ENCODE results near the gene DOCK1. TPM values are rescaled to one million over a fixed set of nuclear protein-coding genes. Genes with fewer than 3 reads are reported as not detected.
"Not testable (repeated sequence)": the region's sequence is repeated elsewhere in the genome, so short reads cannot be mapped to it uniquely, and the experiment has no call there.

DOCK1 gene
- total and polyA plus RNA-seq, 7 experiments from 2014 or later, result 0.11 to 1.2 (median 0.34) TPM; not detected in 2

- POLR2A ChIA-PET, result no interaction called here
- H3K27me3 Mint-ChIP-seq, result peaks cover 0 to 20% (median 4%) of the 10 kb centered on the region in 5 donors
- Histone ChIP-seq H3K27me3 (ENCODE audit: control insufficient read depth in 2 of 2, insufficient read depth in 2 of 2, low read length in 2 of 2) (no peaks in the 10 kb centered on the region), H3K27ac (ENCODE audit: low read depth, low read length) (no peak overlapping the region), H3K36me3 (ENCODE audit: control insufficient read depth in 2 of 3, insufficient read depth in 3 of 3, low read length in 3 of 3) (no peaks in the 10 kb centered on the region), H3K4me1 (ENCODE audit: control insufficient read depth in 2 of 2, insufficient read depth in 2 of 2, low read length in 2 of 2) (no peaks in the 10 kb centered on the region), H3K9me3 (ENCODE audit: control insufficient read depth in 2 of 3, low read length in 3 of 3) (no peaks in the 10 kb centered on the region), H3K4me3 (ENCODE audit: low read length) (no peak overlapping the region)
- DNase-seq, result no peak
- H3K36me3 Mint-ChIP-seq, result no peaks in the 10 kb centered on the region
- no peaks in the 10 kb centered on the region for H3K4me1 Mint-ChIP-seq
- no peak overlapping the region for H3K27ac Mint-ChIP-seq
- intact Hi-C loops (cut with micrococcal nuclease), result no loop called here
- CTCF ChIA-PET, result no interaction called here
- H3K4me3 Mint-ChIP-seq, result no peak overlapping the region
- ATAC-seq, result no peak
- H3K9me3 Mint-ChIP-seq, result peaks cover 2 to 21% (median 8%) of the 10 kb centered on the region in 11 donors
Observed at GRCh38 chr10:126876456-126876855, 28.8 kb upstream of the DOCK1 start.

- intact Hi-C loops (cut with micrococcal nuclease), result no loop called here
- CTCF ChIA-PET, result no interaction called here
- no peaks in the 10 kb centered on the region for H3K9me3 ChIP-seq (ENCODE audit: control insufficient read depth in 2 of 3, low read length in 3 of 3)
Observed at GRCh38 chr10:126877390-126877789, 27.8 kb upstream of the DOCK1 start.

GRCh38 chr10:126878594-126878993 lies 26.6 kb upstream of the DOCK1 start:
- CTCF ChIA-PET, result no interaction called here
- Mint-ChIP-seq H3K27me3 (peaks cover 0 to 26% (median 4%) of the 10 kb centered on the region in 5 donors), H3K4me3 (no peak overlapping the region), H3K4me1 (no peaks in the 10 kb centered on the region), H3K36me3 (peaks cover 0 to 3% (median 0%) of the 10 kb centered on the region in 5 donors), H3K27ac (no peak overlapping the region), H3K9me3 (peaks cover 3 to 25% (median 9%) of the 10 kb centered on the region in 11 donors)
- H3K9me3 ChIP-seq (ENCODE audit: control insufficient read depth in 2 of 3, low read length in 3 of 3), result no peaks in the 10 kb centered on the region
- no peak for DNase-seq
- intact Hi-C loops (cut with micrococcal nuclease), result no loop called here
- H3K27me3 ChIP-seq (ENCODE audit: control insufficient read depth in 2 of 2, insufficient read depth in 2 of 2, low read length in 2 of 2), result no peaks in the 10 kb centered on the region
- no peaks in the 10 kb centered on the region for H3K4me1 ChIP-seq (ENCODE audit: control insufficient read depth in 2 of 2, insufficient read depth in 2 of 2, low read length in 2 of 2)
- H3K27ac ChIP-seq (ENCODE audit: low read depth, low read length), result no peak overlapping the region
- H3K36me3 ChIP-seq (ENCODE audit: control insufficient read depth in 2 of 3, insufficient read depth in 3 of 3, low read length in 3 of 3), result no peaks in the 10 kb centered on the region
- POLR2A ChIA-PET, result no interaction called here
- H3K4me3 ChIP-seq (ENCODE audit: low read length), result no peak overlapping the region
- no peak for ATAC-seq

More at GRCh38 chr10:126877390-126877789, 27.8 kb upstream of the DOCK1 start:
- H3K27me3 Mint-ChIP-seq, result peaks cover 0 to 26% (median 4%) of the 10 kb centered on the region in 5 donors
- no peak for ATAC-seq
- peaks cover 0 to 3% (median 0%) of the 10 kb centered on the region in 5 donors for H3K36me3 Mint-ChIP-seq
- DNase-seq, result no peak
- no peak overlapping the region for H3K4me3 Mint-ChIP-seq
- Histone ChIP-seq H3K4me1 (ENCODE audit: control insufficient read depth in 2 of 2, insufficient read depth in 2 of 2, low read length in 2 of 2) (no peaks in the 10 kb centered on the region), H3K27me3 (ENCODE audit: control insufficient read depth in 2 of 2, insufficient read depth in 2 of 2, low read length in 2 of 2) (no peaks in the 10 kb centered on the region), H3K4me3 (ENCODE audit: low read length) (no peak overlapping the region), H3K36me3 (ENCODE audit: control insufficient read depth in 2 of 3, insufficient read depth in 3 of 3, low read length in 3 of 3) (no peaks in the 10 kb centered on the region), H3K27ac (ENCODE audit: low read depth, low read length) (no peak overlapping the region)
- peaks cover 3 to 25% (median 9%) of the 10 kb centered on the region in 11 donors for H3K9me3 Mint-ChIP-seq
- POLR2A ChIA-PET, result no interaction called here
- H3K4me1 Mint-ChIP-seq, result no peaks in the 10 kb centered on the region
- no peak overlapping the region for H3K27ac Mint-ChIP-seq

- Mint-ChIP-seq H3K9me3 (peaks cover 0 to 25% (median 8%) of the 10 kb centered on the region in 11 donors), H3K4me3 (no peak overlapping the region), H3K27ac (no peak overlapping the region), H3K4me1 (no peaks in the 10 kb centered on the region), H3K36me3 (peaks cover 0 to 3% (median 0%) of the 10 kb centered on the region in 5 donors), H3K27me3 (peaks cover 0 to 26% (median 4%) of the 10 kb centered on the region in 5 donors)
- ATAC-seq, result no peak
- CTCF ChIA-PET, result no interaction called here
- no peaks in the 10 kb centered on the region for H3K9me3 ChIP-seq (ENCODE audit: control insufficient read depth in 2 of 3, low read length in 3 of 3)
- POLR2A ChIA-PET, result no interaction called here
- no peak overlapping the region for H3K27ac ChIP-seq (ENCODE audit: low read depth, low read length)
- intact Hi-C loops (cut with micrococcal nuclease), result no loop called here
- H3K36me3 ChIP-seq (ENCODE audit: control insufficient read depth in 2 of 3, insufficient read depth in 3 of 3, low read length in 3 of 3), result no peaks in the 10 kb centered on the region
- no peak overlapping the region for H3K4me3 ChIP-seq (ENCODE audit: low read length)
- H3K27me3 ChIP-seq (ENCODE audit: control insufficient read depth in 2 of 2, insufficient read depth in 2 of 2, low read length in 2 of 2), result no peaks in the 10 kb centered on the region
- no peak for DNase-seq
- no peaks in the 10 kb centered on the region for H3K4me1 ChIP-seq (ENCODE audit: control insufficient read depth in 2 of 2, insufficient read depth in 2 of 2, low read length in 2 of 2)
Observed at GRCh38 chr10:126880926-126881325, 24.3 kb upstream of the DOCK1 start.

- POLR2A ChIA-PET, result not testable (repeated sequence)
- peaks cover 0 to 24% (median 8%) of the 10 kb centered on the region in 11 donors for H3K9me3 Mint-ChIP-seq
Observed at GRCh38 chr10:126882055-126882454, 23.2 kb upstream of the DOCK1 start.

GRCh38 chr10:126888436-126888835 lies 16.8 kb upstream of the DOCK1 start:
- H3K36me3 Mint-ChIP-seq; H3K4me1 Mint-ChIP-seq; H3K27me3 ChIP-seq (ENCODE audit: control insufficient read depth in 2 of 2, insufficient read depth in 2 of 2, low read length in 2 of 2); H3K4me1 ChIP-seq (ENCODE audit: control insufficient read depth in 2 of 2, insufficient read depth in 2 of 2, low read length in 2 of 2); H3K4me3 Mint-ChIP-seq; DNase-seq; intact Hi-C loops (cut with micrococcal nuclease); H3K27me3 Mint-ChIP-seq; ATAC-seq; POLR2A ChIA-PET; H3K9me3 Mint-ChIP-seq; H3K27ac Mint-ChIP-seq; H3K4me3 ChIP-seq (ENCODE audit: low read length); CTCF ChIA-PET; H3K27ac ChIP-seq (ENCODE audit: low read depth, low read length); H3K9me3 ChIP-seq (ENCODE audit: control insufficient read depth in 2 of 3, low read length in 3 of 3); H3K36me3 ChIP-seq (ENCODE audit: control insufficient read depth in 2 of 3, insufficient read depth in 3 of 3, low read length in 3 of 3): not testable (repeated sequence)

More at GRCh38 chr10:126882055-126882454, 23.2 kb upstream of the DOCK1 start:
- H3K4me1 Mint-ChIP-seq; H3K36me3 ChIP-seq (ENCODE audit: control insufficient read depth in 2 of 3, insufficient read depth in 3 of 3, low read length in 3 of 3); H3K9me3 ChIP-seq (ENCODE audit: control insufficient read depth in 2 of 3, low read length in 3 of 3); DNase-seq; H3K36me3 Mint-ChIP-seq; H3K27ac ChIP-seq (ENCODE audit: low read depth, low read length); H3K27me3 ChIP-seq (ENCODE audit: control insufficient read depth in 2 of 2, insufficient read depth in 2 of 2, low read length in 2 of 2); ATAC-seq; H3K27ac Mint-ChIP-seq; H3K4me3 ChIP-seq (ENCODE audit: low read length); CTCF ChIA-PET; H3K4me3 Mint-ChIP-seq; H3K4me1 ChIP-seq (ENCODE audit: control insufficient read depth in 2 of 2, insufficient read depth in 2 of 2, low read length in 2 of 2); intact Hi-C loops (cut with micrococcal nuclease): not testable (repeated sequence)
- H3K27me3 Mint-ChIP-seq, result peaks cover 0 to 26% (median 0%) of the 10 kb centered on the region in 5 donors

GRCh38 chr10:126889421-126889820 lies 15.8 kb upstream of the DOCK1 start:
- no peak for ATAC-seq
- Histone ChIP-seq H3K4me3 (ENCODE audit: low read length) (no peak overlapping the region), H3K27me3 (ENCODE audit: control insufficient read depth in 2 of 2, insufficient read depth in 2 of 2, low read length in 2 of 2) (no peaks in the 10 kb centered on the region), H3K36me3 (ENCODE audit: control insufficient read depth in 2 of 3, insufficient read depth in 3 of 3, low read length in 3 of 3) (no peaks in the 10 kb centered on the region), H3K27ac (ENCODE audit: low read depth, low read length) (no peak overlapping the region), H3K9me3 (ENCODE audit: control insufficient read depth in 2 of 3, low read length in 3 of 3) (no peaks in the 10 kb centered on the region), H3K4me1 (ENCODE audit: control insufficient read depth in 2 of 2, insufficient read depth in 2 of 2, low read length in 2 of 2) (no peaks in the 10 kb centered on the region)
- H3K27ac Mint-ChIP-seq, result no peak overlapping the region
- H3K4me3 Mint-ChIP-seq, result no peak overlapping the region
- intact Hi-C loops (cut with micrococcal nuclease), result no loop called here
- no peaks in the 10 kb centered on the region for H3K27me3 Mint-ChIP-seq
- no peaks in the 10 kb centered on the region for H3K4me1 Mint-ChIP-seq
- POLR2A ChIA-PET, result no interaction called here
- DNase-seq, result no peak
- CTCF ChIA-PET, result no interaction called here
- peaks cover 0 to 8% (median 0%) of the 10 kb centered on the region in 11 donors for H3K9me3 Mint-ChIP-seq
- H3K36me3 Mint-ChIP-seq, result no peaks in the 10 kb centered on the region
